Measurements from ENCODE around the gene TMEM269.

GRCh38 chr1:42845193-42845592 lies 60.4 kb downstream of the TMEM269 start:
- TF ChIP-seq POLR2A (IDR thresholded peaks at IDR 0.05): no peak
- TF ChIP-seq CTCF (IDR thresholded peaks at IDR 0.05): no peak
- TF ChIP-seq POLR2AphosphoS5 (IDR thresholded peaks at IDR 0.05): no peak
- TF ChIP-seq EP300 (IDR thresholded peaks at IDR 0.05): no peak
